Stimulated activated CD8-positive, alpha-beta memory T cell treated with anti-CD3 and anti-CD28 coated beads, Interleukin-12 subunit alpha, Interleukin-12 subunit beta, amount 100 ng/mL, for 24 hours (primary cell): Measurements from ENCODE around the gene RAF1.
"Not testable (repeated sequence)": the region's sequence is repeated elsewhere in the genome, so short reads cannot be mapped to it uniquely, and the experiment has no call there.

Source experiments
- DNase-seq: peaks from one replicate; pipeline ENCODE4 v3.0.0-alpha.2; 2020; ENCODE audit errors: extremely low read depth

The RAF1 gene

DNA sequence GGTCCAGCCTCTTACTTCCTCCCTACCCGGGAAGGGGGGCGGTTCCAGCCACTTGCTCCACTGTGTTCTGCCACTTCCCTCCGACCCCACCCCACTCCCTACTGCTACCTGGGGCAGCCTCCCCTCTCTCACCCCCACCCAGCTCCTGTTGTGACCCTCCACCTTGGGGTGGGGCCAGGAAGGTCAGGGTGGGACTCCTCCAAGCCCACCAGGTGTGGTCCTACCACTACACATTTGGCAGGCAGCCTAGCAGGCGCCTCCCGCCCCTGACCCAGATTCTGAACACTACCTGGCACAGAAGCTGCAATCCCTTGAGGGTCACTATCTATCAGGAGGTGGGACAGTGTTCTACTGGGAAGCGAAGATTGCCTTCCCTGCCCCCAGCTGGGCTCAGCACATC, 13.7 kb upstream of the RAF1 start:
- no peak for DNase-seq

DNA sequence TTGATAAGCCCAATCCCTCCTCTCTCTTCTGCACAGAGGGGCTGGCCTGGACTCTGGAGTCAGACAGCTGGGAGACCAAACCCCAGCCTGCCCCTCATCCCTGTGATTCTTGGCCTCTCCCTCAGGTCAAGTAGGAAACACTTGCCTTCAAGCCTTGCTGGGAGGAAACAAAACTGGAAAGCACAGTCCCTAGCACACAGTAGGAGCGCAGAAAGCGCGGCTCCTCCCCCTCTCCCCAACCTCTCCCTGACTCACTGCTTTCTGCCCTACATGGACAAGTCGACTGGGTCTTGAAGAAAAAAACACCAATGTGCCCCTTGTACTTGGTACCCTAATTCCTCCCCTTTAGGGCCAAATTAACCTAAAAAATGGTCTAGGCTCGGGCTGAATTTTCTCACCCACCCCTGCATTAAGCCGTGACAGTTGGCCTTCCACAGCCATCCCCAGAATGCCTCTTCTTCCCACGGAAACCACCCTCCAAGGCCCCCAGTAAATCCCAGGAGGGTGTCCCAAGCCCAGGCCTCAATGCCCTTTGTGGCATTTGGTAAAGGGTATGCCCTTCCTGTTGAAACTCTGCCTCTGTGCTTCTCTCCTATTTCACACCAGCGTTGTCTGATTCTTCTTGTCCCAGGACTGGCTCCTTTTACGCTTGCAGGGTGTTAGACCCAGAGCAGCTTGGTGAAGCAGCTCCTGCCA, 11.3 kb upstream of the RAF1 start:
- no peak for DNase-seq

DNA sequence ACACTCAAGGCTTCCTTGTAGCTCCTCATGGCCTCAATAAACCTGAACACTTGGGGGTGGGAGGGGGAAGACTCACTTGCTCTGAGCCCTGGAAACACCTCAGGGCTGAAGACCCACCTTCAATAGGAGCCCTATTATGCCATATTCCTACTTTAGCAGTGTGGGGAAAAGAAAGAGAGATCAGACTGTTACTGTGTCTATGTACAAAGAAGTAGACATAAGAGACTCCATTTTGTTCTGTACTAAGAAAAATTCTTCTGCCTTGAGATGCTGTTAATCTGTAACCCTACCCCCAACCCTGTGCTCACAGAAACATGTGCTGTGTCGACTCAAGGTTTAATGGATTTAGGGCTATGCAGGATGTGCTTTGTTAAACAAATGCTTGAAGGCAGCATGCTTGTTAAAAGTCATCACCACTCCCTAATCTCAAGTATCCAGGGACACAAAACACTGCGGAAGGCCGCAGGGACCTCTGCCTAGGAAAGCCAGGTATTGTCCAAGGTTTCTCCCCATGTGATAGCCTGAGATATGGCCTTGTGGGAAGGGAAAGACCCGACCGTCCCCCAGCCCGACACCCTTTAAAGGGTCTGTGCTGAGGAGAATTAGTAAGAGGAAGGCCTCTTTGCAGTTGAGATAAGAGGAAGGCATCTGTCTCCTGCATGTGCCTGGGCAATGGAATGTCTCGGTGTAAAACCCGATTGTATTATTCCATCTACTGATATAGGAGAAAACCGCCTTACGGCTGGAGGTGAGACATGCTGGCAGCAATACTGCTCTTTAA, 10.2 kb upstream of the RAF1 start:
- not testable (repeated sequence) for DNase-seq

DNA sequence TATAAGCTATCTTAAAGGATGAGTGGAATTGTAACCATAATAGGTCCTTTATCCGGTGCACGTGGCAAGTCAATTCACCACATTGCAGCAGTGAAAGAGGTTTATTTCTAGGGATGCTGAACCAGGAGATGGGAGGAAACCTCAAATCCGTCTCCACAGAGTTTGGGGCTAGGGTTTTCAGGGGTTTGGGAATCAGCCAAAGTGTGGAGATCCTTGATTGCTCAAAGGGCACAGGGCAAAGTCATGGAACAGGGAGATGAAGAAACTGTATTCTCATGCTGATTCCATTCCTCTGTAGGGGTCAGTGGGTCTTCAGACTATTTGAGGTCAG, 7.2 kb upstream of the RAF1 start:
- DNase-seq = no peak

DNA sequence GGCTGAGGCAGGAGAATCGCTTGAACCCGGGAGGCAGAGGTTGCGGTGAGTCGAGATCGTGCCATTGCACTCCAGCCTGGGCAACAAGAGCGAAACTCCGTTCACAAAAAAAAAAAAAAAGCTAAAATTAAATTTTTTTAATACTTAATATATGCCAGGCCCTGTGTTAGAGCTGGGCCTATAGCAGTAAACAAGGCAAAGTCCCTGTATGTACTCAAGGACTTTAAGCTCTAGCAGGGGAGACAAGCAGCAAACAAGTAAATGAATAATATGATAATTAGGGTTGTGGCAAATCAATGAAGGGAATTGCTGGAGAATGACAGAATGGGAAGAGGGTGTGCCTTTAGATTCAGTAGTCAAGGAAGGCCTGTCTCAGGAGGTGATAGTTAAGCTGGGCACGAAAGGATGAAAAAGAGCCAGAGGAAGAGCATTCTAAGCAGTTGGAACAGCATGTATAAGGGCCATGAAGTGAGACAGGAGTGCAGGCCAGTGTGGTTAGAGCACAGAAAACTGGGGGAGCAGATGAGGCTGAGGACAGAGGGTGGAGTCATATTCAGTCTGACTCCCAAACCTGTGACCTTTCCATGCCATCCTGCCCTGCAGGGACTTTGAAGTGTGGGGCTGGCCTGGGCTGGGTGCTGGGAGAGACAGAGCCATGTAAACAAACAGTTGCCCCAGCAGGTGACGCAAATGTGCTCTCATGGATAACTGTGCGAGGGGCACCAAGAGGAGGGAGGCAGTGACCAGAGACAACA, 6.6 kb upstream of the RAF1 start:
- no peak for DNase-seq

DNA sequence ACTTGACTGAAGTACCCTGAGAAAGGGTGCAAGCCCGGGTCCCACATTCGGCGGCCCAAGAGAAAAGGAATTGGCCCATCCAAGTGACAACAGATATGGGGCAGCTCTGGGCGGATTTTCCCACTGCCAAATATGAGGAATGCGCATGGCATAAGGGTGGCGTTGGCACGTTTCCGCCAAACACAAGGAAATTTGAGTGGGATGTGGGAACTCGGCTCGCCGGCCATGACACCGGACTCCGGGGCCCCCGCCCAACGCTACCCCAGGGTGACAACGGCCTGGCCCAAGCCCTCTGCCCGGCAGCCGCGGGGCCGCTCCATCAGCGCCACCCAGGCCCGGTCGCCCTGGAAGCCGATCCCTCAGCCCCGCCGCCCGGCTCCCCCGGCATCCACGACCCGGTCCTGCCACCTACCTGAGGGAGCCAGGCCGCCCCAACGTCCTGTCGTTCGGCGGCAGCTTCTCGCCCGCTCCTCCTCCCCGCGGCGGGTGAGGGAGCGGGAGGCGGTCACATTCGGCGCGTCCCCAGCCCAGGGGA, 449 bp downstream of the RAF1 start:
- no peak for DNase-seq

DNA sequence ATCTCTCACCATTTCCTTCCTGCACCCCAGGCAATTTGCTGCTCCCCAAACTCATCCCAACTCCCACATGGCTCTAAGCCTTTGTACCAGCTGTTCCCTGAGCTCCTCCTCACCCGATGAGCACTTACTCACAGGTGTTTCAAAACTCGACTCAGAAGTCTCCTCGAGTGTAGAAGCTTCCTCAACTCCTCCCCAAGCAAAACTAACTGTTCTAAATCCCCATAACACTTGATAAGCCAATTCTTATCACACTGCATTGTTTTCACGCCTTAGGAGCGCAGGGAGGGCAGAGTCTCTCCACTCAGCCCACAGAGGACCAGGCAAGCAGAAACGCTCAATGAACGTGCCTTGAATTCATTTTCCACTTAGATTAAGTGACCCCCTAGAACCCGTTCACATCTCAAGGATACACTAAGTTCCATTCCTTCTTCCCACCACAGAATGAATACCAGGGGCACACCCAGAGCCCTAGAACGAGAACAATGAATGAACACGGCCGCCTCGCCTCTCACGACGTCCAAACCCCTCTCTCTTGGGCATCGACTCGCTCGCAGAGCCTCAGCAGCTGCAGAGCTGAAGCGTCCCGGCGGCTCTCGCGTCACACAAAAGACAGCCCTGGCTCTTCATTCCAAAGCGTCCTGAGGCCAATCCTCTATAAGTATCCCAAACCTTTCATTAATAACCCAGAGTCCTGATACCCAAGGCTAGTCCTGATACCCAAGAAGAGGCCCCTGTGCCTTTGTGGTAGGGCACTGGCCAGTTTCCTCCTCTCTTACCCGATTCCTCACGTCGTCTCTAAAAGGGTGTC, 1.1 kb downstream of the RAF1 start:
- no peak for DNase-seq

DNA sequence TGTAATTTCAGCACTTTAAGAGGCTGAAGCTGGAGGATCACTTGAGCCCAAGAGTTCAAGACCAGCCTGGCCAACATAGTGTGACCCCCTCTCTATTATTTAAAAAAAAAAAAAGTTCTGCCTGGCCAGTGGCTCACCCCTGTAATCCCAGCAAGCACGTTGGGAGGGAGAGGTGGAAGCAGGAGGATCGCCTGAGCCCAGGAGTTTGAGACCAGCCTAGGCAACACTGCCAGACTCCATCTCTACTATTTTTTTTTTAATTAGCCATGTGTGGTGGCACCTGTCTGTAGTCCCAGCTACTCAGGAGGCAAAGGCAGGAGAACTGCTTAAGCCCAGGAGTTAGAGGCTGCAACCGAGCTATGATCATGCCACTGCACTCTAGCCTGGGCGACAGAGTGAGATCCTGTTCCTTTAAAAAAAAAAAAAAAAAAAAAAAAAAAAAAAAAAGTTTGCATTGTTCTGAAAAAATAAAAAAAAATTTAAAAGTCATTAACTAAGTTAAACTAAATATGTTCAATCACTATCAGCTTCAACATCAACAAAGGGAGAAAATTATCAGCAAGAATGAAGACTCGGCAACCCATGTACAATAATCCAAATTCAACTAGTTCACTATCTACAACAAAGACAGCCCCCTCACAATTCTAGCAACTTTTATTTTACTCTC, 1.9 kb downstream of the RAF1 start:
- no peak for DNase-seq

DNA sequence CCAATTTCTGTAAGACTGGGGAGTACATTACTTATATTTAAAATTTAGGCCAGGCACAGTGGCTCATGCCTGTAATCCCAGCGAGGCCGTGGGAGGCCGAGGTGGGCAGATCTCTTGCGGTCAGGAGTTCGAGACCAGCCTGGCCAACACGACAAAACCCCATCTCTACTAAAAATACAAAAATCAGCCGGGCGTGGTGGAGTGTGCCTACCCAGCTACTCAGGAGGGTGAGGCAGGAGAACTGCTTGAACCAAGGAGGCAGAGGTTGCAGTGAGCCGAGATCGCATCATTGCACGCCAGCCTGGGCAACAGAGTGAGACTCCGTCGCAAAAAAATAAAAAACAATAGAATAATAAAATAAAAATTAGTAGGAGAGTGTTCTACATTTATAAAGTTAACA, 2.5 kb downstream of the RAF1 start:
- DNase-seq = not testable (repeated sequence)

DNA sequence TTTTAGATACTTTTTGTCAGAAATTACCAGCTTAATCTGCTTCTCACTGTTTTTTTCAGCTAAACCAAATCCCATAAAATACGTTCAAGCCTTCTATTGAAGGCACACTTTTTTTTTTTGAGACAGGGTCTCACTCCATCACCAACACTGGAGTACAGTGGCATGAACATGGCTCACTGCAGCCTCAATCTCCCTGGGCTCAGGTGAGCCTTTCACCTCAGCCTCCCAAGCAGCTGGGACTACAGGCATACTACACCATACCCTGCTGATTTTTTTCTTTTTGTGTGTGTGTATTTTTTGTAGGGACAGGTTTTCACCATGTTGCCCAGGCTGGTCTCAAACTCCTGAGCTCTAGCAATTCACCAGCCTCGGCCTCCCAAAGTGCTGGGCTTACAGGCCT, 3.7 kb downstream of the RAF1 start:
- DNase-seq = no peak

DNA sequence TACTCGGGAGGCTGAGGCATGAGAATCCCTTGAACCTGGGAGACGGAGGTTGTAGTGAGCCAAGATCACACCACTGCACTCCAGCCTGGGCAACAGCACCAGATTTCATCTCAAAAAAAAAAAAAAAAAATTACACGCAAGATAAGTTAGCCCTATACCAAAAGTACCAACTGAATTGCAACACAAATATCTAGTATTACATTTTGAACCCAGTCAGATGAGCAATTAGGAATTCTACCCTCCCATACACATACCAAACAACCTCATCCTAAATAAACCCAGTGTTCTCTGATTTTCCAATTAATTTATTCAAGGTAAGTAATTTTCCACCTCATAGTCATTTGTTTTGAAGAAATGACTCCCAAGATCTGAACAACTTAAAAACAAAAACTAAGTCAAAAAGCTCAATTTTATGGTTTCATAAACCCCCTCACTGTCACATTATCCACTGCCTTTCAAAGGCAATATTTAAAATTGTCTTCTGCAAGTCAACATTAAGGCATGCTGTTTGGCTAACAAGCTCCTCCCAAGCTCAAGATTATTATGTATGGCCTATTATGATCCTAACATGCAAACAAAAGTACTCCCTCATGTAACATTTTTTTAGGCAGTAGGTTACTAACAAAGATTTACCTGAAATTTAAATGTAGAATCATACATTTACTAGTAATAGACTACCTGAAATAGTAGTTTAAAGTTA, 4.5 kb downstream of the RAF1 start:
- no peak for DNase-seq

DNA sequence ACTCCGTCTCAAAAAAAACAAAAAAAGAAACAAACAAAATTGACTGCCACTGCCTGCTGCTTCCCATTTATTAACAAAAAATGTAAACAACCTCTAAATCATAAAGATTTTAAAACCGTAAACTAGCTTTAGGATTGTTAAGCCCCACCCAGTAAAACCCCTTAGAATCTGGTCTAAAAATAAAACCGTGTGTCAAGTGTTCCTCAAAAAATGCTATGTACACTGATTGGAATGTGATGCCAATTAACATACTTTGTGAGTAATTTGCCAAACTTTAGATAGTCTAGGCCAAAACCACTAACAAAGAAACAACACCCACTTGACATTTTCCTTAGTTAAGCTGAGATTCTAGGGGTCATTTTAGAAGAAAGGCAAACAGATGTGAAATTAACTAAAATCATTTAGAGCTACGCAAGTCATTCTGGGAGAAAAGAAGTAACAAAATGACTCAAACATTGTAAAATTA, 5.3 kb downstream of the RAF1 start:
- no peak for DNase-seq

DNA sequence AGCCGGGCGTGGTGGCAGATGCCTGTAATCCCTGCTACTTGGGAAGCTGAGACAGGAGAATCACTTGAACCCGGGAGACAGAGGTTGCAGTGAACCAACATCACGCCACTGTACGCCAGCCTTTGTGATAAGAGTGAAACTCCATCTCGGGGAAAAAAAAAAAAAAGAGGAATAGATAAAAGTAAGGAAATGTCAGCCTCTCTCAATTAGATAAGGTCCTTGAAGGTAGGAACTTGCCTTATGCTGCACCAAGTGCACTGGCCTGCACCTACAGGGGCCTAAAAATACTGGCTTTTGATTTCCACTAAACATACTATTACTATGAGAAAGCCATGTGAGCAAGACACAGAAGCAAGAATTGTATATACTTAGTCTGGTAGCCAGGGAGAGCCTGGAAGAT, 7.1 kb downstream of the RAF1 start:
- no peak for DNase-seq

DNA sequence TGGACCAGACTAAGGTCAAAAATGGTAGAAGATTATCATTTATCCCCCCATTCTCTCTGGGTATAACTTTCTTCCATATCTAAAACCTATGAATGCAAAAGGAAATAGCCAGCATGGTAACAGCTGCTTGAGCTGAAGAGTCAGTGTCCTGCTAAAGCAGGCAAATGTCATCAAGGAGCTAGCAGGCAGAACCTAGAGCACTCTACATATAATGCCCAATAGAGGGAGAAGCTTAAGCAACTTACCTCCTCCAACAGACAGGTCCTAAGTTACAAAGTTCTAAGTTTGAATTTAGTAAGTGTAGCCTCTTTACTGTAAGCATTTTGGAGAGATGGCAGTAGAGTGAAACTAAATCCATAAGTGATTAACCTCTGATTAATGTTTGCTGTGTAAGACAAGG, 7.7 kb downstream of the RAF1 start:
- DNase-seq = no peak

DNA sequence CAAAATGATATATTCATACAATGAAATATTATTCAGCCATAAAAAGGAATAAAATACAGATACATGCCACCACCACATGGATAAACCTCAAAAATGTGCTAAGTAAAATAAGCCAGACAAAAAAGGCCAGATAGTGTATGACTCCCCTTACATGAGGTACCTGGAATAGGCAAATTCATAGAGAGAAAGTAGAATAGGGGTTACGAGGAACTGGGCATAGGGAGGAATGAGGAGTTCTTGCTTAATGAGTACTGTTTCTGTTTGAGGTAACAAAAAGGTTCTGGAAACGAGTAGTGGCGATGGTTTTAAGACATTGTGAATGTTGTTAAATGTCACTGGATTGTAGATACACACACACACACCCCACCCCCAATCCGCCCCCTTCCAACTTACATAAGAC, 8.2 kb downstream of the RAF1 start:
- no peak for DNase-seq

DNA sequence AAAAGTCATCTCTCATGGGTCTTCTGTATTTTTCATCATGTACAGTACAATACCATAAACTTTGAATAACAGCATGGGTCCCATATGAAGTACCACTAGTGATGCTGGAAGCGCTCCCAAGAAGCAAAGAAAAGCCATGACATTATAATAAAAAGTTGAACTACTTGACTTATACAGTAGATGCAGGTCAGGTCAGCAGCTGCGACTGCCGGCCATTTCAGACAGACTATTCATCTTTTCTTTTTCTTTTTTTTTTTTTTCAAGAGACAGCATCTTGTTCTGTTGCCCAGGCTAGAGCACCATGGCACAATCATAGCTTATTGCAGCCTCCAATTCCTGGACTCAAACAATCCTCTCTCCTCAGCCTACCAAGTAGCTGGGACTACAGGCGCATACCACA, 10.2 kb downstream of the RAF1 start:
- DNase-seq = no peak

DNA sequence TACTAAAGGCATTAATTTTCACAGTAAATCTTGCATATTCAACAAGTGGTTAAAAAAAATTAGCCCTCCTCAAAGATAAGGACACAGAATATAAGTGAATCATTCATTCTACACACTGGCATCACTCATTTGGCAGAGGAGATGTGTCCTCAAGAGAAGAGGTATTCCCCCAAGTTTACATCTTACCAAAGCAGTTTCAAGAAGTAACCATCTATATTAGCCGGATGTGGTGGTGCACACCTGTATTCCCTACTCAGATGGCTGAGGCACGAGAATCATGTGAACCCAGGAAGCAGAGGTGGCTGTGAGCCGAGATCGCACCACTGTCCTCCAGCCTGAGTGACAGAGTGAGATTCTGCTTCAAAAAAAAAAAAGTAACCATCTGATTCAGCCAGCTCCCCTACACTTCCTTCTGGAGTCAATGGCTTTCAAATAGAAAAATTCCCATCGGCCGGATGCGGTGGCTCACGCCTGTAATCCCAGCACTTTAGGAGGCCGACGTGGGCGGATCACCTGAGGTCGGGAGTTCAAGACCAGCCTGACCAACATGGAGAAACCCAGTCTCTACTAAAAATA, 15.4 kb downstream of the RAF1 start:
- no peak for DNase-seq

DNA sequence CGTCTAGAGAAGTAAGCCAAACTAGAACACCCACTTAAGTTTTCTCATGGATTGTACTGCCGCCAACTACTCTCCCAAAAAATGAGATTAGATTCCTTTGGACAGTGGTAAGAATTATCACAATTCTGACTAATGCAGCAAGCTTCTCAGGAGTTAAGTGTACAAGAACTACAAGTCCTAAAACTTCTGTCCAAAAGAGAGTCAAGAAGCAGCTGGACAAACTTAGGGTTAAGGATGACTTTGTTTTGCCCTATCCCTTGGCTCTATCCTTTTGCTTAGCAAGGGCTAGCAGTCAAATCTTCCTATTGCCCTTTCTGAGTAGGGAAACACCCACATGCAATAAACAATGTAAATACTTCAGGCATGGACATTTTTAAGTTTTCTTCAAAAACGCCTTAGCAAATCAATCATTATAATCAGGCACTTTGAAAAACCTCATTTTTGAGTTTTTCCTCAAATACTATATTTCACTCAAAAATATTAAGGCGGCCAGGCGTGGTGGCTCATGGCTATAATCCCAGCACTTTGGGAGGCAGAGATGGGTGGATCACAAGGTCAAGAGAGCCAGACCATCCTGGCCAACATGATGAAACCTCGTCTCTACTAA, 19.5 kb downstream of the RAF1 start:
- no peak for DNase-seq

DNA sequence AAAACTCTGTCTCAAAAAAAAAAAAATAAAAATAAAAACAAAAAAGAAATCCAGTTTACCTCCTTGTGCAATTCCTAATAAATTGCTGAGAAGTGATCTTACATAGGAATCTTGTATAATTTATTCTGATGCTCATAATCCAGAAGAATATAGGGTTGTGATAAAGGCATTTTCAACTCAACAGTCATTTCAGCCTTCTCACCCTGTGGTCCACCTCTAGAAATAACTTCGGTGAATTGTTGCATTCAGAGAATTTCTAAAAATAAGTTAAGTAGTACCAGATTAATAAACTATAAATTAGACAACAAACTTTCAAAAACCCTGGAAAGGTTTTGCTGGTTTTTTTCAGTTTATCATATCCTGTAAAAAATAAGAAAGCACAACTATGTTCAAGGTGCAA, 20.2 kb downstream of the RAF1 start:
- no peak for DNase-seq

DNA sequence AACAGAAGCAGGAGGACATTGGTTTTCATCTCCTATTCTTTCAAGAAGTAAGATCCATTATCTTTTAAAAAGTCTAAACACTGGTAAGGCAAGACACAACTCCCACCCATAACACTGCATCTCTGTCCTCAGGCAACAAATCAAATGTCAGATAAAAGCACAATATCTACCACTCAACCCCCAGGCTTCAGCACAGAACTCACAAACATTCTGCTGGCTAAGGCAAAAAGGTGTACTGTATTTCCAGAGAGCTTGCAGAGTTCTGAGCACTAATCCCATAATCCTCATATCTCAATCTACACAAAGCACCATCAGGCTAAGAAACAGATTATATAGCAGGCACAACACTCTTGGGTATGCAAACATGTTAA, 20.9 kb downstream of the RAF1 start:
- no peak for DNase-seq
